B cell (primary cell): ENCODE data around the gene TGFBR2. TPM values are rescaled to one million over a fixed set of nuclear protein-coding genes. Genes with fewer than 3 reads are reported as not detected.
A peak's percentile ranks its signal among the peaks of the same experiment; 100 is the strongest.

Experiments used
- ATAC-seq: fragments of 200-7000 bp; cut with Tn5 transposase; one replicate; pipeline ENCODE4 v1.10.0; 2021; ENCODE audit warnings: low read depth, mild to moderate bottlenecking, moderate number of reproducible peaks, moderate library complexity
- CTCF ChIA-PET: fragments of 350-600 bp; sonication (Branson Sonifier 250); formaldehyde crosslinking; loops from one replicate; lab custom pipeline; 2021; ENCODE audit warnings: antibody characterized with exemption, inconsistent platforms; lab: Charles Lee
- POLR2A ChIA-PET: fragments of 350-600 bp; sonication (Branson Sonifier 250); formaldehyde crosslinking; loops from one replicate; lab custom pipeline; 2021; ENCODE audit warnings: antibody characterized with exemption; lab: Charles Lee
- DNase-seq: peaks from one replicate; pipeline ENCODE4 v3.0.0; 2013
- H2AFZ ChIP-seq: 2 replicates; pipeline ENCODE4 v1.6.1; 2012; ENCODE audit warnings: mild to moderate bottlenecking, low read depth, low read length; ENCODE audit not compliant: insufficient read depth, poor library complexity, severe bottlenecking
- H3K27ac ChIP-seq, 2 donors: 1 replicate in 1 of 2; 2 replicates in 1 of 2; pipeline ENCODE4 v1.5.1; 2012 to 2013; ENCODE audit warnings: low read length in 2 of 2, mild to moderate bottlenecking in 2 of 2, moderate library complexity in 1 of 2
- H3K27me3 ChIP-seq, 4 experiments: fragments of 200-600 bp in 1 of 4; sonication (generic) in 1 of 4; replicated peaks in 1 of 4; 1 replicate in 2 of 4; 2 replicates in 2 of 4; pipeline versions ENCODE4 v1.6.1 to v1.7.0; 2013 to 2016; ENCODE audit warnings: low read length in 3 of 4, mild to moderate bottlenecking in 2 of 4, mixed read lengths in 1 of 4, moderate library complexity in 1 of 4; ENCODE audit not compliant: insufficient read depth in 4 of 4, control insufficient read depth in 3 of 4; ENCODE audit errors: control extremely low read depth in 1 of 4
- H3K36me3 ChIP-seq, 2 experiments: replicated peaks in 1 of 2; 1 replicate in 1 of 2; 2 replicates in 1 of 2; pipeline versions ENCODE4 v1.6.1 to v1.7.1; 2013; ENCODE audit warnings: low read length in 1 of 2; ENCODE audit not compliant: insufficient read depth in 2 of 2, control insufficient read depth in 1 of 2; ENCODE audit errors: control extremely low read depth in 1 of 2, extremely low read depth in 1 of 2
- H3K4me1 ChIP-seq, 2 donors: fragments of 200-600 bp in 1 of 2; sonication (generic) in 1 of 2; 1 replicate in 1 of 2; 2 replicates in 1 of 2; pipeline versions ENCODE4 v1.5.1 to v1.6.1; 2013 to 2017; ENCODE audit warnings: low read length in 2 of 2; ENCODE audit not compliant: control insufficient read depth in 2 of 2, insufficient read depth in 2 of 2
- H3K4me2 ChIP-seq: replicated peaks from 2 replicates; pipeline ENCODE3; 2012; ENCODE audit warnings: mild to moderate bottlenecking, low read depth, low read length; ENCODE audit not compliant: poor library complexity, severe bottlenecking
- H3K4me3 ChIP-seq, 5 experiments: fragments of 200-600 bp in 1 of 5; sonication (generic) in 1 of 5; 1 replicate in 3 of 5; 2 replicates in 2 of 5; pipeline versions ENCODE4 v1.5.1 to v1.7.0; 2011 to 2016; ENCODE audit warnings: low read length in 4 of 5, mild to moderate bottlenecking in 4 of 5, low read depth in 2 of 5, control low read depth in 1 of 5, moderate library complexity in 1 of 5; ENCODE audit not compliant: insufficient read depth in 1 of 5; ENCODE audit errors: control extremely low read depth in 1 of 5, extremely low read depth in 1 of 5
- H3K79me2 ChIP-seq: fragments of 200-600 bp; sonication (generic); one replicate; pipeline ENCODE4 v1.6.0; 2016; ENCODE audit warnings: low read length; ENCODE audit not compliant: control insufficient read depth, insufficient read depth
- H3K9ac ChIP-seq: fragments of 200-600 bp; sonication (generic); 2 replicates; pipeline ENCODE4 v1.6.1; 2017; ENCODE audit warnings: mild to moderate bottlenecking, low read length, moderate library complexity
- H3K9me3 ChIP-seq, 3 donors: one replicate each; pipeline versions ENCODE4 v1.6.1 to v1.7.1; 2013; ENCODE audit warnings: low read length in 2 of 3; ENCODE audit not compliant: control insufficient read depth in 2 of 3, insufficient read depth in 1 of 3; ENCODE audit errors: control extremely low read depth in 1 of 3
- H4K20me1 ChIP-seq: 2 replicates; pipeline ENCODE4 v1.6.0; 2012; ENCODE audit warnings: mild to moderate bottlenecking, low read length; ENCODE audit not compliant: insufficient read depth, control insufficient read depth, poor library complexity, severe bottlenecking
- H3K27ac Mint-ChIP-seq: one replicate; pipeline ENCODE4 v1.8.0; 2021; ENCODE audit warnings: mixed read lengths
- H3K27me3 Mint-ChIP-seq: one replicate; pipeline ENCODE4 v1.8.0; 2021; ENCODE audit warnings: mixed read lengths
- H3K4me1 Mint-ChIP-seq: one replicate; pipeline ENCODE4 v1.8.0; 2021; ENCODE audit warnings: mixed read lengths
- H3K4me3 Mint-ChIP-seq: one replicate; pipeline ENCODE4 v1.8.0; 2021; ENCODE audit warnings: mixed read lengths
- H3K9me3 Mint-ChIP-seq: one replicate; pipeline ENCODE4 v1.8.0; 2022; ENCODE audit warnings: mixed read lengths; ENCODE audit not compliant: insufficient read depth
- EZH2 ChIP-seq: IDR thresholded peaks from 2 replicates; pipeline ENCODE4 v1.6.1; 2012; ENCODE audit warnings: borderline replicate concordance, low read depth, mild to moderate bottlenecking, moderate library complexity, low read length; ENCODE audit not compliant: insufficient read depth, poor library complexity, severe bottlenecking
- WGBS: methylation state at CpG from one replicate; pipeline ENCODE4 v1.1.5; 2013; ENCODE audit warnings: missing lambda C conversion rate; ENCODE audit not compliant: insufficient coverage; 5-methylcytosine and 5-hydroxymethylcytosine counted together
- intact Hi-C: fragments of 100-400 bp; cut with micrococcal nuclease; formaldehyde crosslinking; loops from one replicate; pipeline ENCODE4 v1.10.0; 2022
- polyA plus RNA-seq: library from polyadenylated mRNA; depleted of rRNA; stranded (reverse); fragments of >200 nt; gene quantifications from 2 replicates; pipeline ENCODE4 v1.2.3, GENCODE V29; 2012
- total RNA-seq, 2 donors: library from RNA; stranded (reverse); fragments of 120-200 nt in 1 of 2; gene quantifications; 1 replicate in 1 of 2; 2 replicates in 1 of 2; pipeline versions ENCODE4 v1.2.3 to v1.2.4, GENCODE V29; 2013 to 2022
- TF ChIP-seq, protein P1 (sequence below): fragments of 200-600 bp; IDR thresholded peaks from one replicate; pipeline ENCODE4 v1.8.0; 2022; ENCODE audit warnings: antibody characterized with exemption, mild to moderate bottlenecking

The TGFBR2 gene
- total and polyA plus RNA-seq, 2 donors (not counting 1 experiment from before 2014, with no cell fraction given), result 68.7 to 189 TPM

- ChIA-PET POLR2A (no interaction called here), CTCF (interaction anchor here (0.9 to 3.0 kb wide), 3 partner anchors 9 to 505 kb away, joined by 5 to 17 read pairs (median 17); no protein-coding TSS in a partner anchor)
- no peak overlapping the region for H3K4me3 Mint-ChIP-seq
- DNase-seq (no peak), ATAC-seq (no peak)
- Histone ChIP-seq H3K27ac (no peak overlapping the region), H3K27me3 (no peaks in the 10 kb centered on the region), H3K4me2 (no peak overlapping the region), H3K36me3 (peaks cover 0 to 7% of the 10 kb centered on the region in 2 experiments), H3K4me1 (no peaks in the 10 kb centered on the region), H3K79me2 (no peaks in the 10 kb centered on the region), H2AFZ (no peak overlapping the region), H3K4me3 (no peak overlapping the region), H3K9ac (no peak overlapping the region), H4K20me1 (no peaks in the 10 kb centered on the region), H3K9me3 (peaks cover 0 to 4% (median 0%) of the 10 kb centered on the region in 3 donors)
- WGBS, result no CpG with 5 or more reads among the region's 2 CpGs
- peaks cover 5% of the 10 kb centered on the region for H3K4me1 Mint-ChIP-seq
- peaks cover 7% of the 10 kb centered on the region for H3K9me3 Mint-ChIP-seq
- intact Hi-C loops, result no loop called here
- H3K27me3 Mint-ChIP-seq, result no peaks in the 10 kb centered on the region
- TF ChIP-seq, protein P1, sequence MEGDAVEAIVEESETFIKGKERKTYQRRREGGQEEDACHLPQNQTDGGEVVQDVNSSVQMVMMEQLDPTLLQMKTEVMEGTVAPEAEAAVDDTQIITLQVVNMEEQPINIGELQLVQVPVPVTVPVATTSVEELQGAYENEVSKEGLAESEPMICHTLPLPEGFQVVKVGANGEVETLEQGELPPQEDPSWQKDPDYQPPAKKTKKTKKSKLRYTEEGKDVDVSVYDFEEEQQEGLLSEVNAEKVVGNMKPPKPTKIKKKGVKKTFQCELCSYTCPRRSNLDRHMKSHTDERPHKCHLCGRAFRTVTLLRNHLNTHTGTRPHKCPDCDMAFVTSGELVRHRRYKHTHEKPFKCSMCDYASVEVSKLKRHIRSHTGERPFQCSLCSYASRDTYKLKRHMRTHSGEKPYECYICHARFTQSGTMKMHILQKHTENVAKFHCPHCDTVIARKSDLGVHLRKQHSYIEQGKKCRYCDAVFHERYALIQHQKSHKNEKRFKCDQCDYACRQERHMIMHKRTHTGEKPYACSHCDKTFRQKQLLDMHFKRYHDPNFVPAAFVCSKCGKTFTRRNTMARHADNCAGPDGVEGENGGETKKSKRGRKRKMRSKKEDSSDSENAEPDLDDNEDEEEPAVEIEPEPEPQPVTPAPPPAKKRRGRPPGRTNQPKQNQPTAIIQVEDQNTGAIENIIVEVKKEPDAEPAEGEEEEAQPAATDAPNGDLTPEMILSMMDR, result no peak
- TF ChIP-seq EZH2, result no peak
- H3K27ac Mint-ChIP-seq, result peak overlapping the region; percentile 35
These were observed 96.5 kb downstream of the TGFBR2 start for GRCh38 chr3:30702828-30703397.
